Right hindlimb (tissue), 1 donor: ENCODE results near the gene MYH7B.

Experiments
- DNase-seq: peaks from one replicate; pipeline ENCODE4 v3.0.0-alpha.2; 2018

MYH7B gene

GRCh38 chr20:34978092-34978744 is 22.6 kb downstream of the MYH7B start:
- DNase-seq: no peak

DNA sequence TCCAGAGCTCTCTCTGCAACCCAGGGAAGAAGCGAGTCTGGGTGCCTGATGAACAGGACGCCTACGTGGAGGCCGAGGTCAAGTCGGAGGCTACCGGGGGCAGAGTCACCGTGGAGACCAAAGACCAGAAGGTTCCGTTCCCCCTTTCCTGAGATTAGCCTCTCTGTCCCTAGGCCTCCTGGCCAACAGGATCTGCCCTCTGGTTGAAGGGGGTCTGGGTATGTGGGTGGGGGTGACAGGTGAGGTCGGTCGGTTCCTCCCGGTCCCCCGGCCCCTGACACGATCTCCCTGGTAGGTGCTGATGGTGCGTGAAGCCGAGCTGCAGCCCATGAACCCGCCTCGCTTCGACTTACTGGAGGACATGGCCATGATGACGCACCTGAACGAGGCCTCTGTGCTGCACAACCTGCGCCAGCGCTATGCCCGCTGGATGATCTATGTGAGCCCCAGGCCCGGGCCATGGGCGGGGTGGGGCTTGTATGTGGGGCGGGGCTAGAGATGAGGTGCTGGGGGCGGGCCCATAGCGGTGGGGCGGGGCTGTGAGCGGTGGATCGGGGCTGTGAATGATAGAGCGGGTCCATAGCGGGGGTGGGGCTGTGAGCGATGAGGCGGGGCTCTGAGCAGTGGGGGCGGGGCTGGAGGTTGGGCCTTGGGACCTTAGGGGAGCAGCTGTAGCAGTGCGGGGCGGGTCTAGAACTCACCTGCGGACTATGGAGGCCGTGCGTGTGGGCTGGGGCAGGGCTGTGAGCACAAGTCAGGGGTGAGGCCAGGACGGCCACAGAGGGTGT is 23.9 kb downstream of the MYH7B start:
- peak; percentile 31 for DNase-seq

DNA sequence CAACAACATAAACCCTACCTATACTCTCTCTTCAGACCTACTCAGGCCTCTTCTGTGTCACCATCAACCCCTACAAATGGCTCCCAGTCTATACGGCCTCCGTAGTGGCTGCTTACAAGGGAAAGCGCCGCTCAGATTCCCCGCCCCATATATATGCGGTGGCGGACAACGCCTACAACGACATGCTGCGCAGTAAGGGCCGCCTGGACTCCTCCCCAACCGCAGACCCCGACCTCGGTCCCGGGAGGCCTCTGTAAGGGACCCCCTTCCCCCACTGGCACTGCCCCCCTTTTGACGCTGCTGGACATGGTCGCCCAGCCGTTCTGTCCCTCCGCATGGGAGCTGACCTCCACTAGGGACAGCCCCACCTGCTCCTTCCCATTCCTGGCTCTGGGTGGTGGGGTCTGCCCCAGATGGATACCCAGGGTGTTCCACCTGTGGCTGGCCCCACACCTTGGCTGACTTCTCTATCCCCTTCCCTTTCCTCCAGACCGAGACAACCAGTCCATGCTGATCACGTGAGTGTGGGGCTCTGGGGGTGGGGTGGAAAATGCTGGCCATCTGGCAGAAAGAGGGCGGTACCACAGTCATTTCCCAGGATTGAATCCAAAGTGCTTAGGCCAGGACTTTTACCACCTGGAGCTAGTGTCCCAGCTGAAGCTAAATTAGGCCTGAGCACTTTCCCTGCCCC is 25.0 kb downstream of the MYH7B start:
- peak; percentile 66 for DNase-seq

GRCh38 chr20:34982270-34983088 is 26.8 kb downstream of the MYH7B start:
- DNase-seq: peak; percentile 10

DNA sequence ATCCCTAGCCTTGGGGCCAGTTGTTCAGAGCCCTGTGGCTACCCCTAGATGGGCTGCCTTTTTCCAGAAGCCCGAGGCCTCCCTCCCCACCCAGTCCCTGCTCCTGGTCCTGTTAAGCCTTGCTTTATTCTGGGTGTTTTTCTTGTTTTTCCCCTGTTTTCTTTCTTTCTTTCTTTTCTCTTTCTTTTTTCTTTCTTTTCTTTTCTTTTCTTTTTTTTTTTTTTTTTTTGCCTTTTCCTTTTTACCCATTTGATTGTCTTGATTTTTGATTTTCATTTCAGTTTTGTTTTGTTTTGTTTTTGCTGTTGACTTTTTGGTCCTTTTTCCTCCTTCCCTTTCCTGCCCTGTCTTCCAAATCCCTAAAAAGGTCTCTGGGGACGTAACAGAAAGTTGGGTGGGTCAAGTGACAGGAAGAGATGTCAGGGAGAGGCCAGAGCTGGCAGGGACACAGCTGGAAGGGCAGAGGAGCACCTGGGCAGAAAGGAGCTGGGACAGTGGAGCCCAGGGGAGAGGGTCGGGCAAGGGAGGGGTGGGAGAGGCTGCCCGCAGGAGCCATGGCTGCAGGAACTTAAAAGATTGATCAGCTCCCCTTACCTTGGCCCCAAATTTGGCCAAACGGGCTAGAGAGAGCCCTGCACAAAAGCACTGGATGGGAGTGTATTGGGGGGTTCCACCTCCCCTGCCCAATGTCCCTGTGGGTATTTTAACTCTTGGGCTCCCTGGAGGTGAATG is 27.6 kb downstream of the MYH7B start:
- peak; percentile 12 for DNase-seq

DNA sequence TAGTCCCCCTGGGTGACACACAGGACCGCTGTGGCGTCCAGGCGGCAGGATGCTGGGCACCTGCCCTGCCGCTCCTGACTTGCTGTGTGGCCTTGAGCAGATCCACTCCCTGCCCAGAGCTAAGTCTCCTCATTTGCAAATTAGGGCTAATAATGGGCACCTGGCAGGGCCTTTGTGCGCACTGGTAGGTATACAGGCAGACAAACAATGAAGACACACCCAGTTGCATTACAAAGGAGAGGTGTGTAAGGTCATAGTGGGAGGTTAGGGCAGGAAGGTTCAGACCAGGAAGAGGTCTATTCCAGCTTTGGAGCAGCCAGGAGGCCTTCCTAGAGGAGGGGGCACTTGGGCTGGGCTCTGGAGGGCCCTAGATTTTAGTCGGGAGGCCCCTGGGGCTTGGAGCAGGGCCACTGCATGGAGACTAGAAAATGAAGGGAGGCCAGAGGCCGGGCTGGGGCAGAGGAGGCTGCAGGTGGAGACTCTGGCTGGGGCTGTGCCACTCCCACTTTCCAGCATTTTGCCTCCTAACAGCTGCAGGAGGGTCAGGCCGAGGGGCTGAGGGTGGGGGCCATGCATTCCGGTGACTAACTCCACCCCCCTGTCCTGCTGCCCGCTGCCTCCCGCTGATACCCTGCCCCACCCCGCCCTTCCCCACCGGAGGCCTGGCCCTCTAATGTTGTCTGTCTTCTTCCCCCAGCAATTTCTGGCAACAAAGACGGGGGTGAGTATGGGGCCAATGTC is 28.5 kb downstream of the MYH7B start:
- DNase-seq: no peak

DNA sequence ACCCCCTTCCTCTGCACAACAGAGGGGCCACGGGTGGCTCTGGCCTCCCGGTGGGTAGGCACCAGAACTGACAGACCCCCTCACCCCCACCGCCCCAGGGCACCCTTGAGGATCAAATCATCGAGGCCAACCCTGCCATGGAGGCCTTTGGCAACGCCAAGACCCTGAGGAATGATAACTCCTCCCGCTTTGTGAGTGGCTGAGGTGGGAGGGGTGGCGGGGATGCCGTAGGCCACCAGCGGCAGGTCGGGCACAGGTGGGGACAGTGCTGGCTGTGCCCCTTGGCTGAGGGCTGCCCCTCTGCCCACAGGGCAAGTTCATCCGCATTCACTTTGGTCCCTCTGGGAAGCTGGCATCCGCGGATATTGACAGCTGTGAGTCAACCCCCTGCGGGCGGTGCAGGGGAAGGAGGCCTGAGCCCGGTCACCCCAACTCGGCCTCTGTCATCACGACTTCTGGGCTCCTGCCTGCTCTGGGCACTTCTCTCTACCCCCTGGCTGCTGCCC is 29.1 kb downstream of the MYH7B start:
- DNase-seq: no peak

DNA sequence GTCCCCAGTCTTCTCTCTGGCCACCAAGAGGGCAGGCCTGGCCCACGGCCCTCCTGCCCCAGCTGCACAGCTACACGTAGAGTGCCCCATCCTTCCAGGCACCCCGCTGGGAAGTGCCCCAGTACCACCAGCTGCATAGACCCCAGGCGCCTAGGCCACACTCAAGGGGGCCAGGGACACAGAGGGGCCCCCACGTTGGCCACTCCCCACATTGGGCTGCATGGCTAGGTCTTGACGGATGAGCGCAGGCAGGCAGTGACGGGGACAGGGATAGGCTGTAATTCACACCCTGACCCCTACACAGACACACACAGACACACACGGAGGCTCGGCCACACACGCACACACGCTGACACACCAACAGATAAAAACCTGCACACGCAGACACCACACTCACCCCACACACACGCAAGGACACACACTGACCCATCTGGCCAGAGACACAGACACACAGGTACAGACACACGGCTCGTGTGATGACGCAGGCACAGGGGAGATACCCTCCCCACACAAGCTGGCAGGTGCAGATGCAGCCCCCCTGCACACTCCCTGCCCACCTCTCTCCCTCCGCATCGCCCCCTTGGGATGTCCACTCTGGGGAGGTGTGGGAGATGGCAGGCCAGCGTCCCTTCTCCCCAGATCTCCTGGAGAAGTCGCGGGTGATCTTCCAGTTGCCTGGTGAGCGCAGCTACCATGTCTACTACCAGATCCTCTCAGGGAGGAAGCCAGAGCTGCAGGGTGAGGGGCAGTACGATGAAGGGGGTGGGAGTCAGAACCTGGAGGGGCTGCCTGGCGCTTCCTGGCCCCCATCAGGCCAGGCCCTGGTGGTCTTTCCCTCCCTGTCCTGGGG is 30.0 kb downstream of the MYH7B start:
- no peak for DNase-seq

DNA sequence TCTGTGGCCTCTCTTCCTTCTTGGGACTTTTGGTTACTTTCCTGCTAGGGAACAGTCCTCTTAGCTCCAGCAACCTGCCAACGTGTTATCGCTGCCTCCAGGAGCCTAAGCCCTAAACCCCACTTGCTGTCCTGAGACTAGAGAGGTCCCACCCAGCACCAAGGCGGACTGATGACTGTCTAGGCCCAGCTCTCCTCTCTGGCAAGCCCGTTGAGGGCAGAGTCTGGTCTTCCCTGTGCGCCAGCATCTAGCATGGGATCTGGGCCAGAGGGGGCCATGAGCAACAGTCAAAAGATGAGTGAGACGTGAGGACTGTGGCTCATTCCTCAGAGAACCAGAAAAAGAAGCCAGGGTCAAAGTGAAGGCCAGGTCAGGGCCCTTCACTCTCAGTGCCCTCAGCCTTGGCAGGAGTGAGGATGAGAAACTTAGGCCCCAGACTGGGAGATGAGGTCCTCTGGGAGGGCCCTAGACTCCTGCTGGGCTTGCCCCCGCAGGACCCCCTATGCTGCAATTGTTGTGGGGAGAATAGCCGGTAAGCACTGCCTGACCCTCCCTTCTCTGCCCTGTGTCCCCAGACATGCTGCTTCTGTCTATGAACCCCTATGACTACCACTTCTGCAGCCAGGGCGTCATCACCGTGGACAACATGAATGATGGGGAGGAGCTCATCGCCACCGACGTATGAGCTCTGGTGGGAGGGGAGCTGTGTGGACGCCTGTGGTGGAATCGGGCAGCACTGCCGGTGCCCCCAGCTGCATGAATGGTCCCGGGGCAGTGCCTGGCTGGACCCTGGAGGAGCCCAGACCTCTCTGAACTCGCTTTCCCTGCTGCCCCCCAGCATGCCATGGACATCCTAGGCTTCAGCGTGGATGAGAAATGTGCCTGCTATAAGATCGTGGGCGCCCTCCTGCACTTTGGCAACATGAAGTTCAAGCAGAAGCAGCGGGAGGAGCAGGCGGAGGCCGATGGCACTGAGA is 30.9 kb downstream of the MYH7B start:
- no peak for DNase-seq

DNA sequence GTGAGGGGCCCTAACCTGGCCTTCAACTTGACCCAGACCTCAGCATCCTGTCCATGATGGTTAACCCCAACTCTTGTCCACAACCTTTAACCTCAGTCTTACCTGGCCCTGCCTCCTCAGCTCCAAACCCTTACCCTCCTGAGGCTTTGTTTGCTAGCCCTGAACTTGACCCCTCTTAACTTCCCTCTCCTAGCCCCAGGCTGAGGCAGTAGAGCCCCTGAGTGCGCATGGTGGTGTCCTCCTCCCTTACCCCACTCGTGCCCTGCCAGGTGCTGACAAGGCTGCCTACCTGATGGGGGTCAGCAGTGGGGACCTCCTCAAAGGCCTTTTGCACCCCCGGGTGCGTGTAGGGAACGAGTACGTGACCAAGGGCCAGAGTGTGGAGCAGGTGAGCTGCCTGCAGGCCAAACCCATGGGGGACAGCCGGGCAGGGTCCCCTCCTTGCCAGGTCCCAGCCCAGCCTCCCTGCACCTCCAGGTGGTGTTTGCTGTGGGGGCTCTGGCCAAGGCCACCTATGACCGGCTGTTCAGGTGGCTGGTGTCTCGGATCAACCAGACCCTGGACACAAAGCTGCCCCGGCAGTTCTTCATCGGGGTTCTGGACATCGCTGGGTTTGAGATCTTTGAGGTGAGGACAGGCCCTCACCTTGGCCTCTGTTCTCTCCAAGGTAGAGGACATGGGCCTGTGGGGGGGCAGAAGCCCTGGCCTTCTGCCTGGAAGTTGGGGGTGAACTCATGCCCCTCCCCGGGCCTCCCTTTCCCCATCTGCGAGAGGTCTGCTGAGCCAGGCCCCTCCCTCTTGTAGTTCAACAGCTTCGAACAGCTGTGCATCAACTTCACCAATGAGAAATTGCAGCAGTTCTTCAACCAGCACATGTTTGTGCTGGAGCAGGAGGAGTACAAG is 31.9 kb downstream of the MYH7B start:
- DNase-seq: no peak

DNA sequence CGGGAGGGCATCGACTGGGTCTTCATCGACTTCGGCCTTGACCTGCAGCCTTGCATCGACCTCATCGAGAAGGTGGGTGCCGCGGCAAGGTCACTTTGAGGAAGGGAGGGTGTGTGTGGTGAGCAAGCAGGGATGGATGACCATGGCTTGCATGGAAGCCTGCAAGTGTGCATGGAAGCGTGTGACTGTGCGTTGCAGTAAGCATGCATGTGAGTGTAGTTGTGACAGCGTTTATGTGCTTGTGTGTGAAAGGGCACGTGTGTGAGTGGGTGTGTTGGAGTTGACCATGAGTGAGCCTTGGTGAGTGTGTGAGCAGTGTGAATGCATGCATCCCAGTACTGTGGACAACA is 32.5 kb downstream of the MYH7B start:
- DNase-seq: no peak

- no peak for DNase-seq
These were observed 33.5 kb downstream of the MYH7B start for GRCh38 chr20:34989118-34989517.

DNA sequence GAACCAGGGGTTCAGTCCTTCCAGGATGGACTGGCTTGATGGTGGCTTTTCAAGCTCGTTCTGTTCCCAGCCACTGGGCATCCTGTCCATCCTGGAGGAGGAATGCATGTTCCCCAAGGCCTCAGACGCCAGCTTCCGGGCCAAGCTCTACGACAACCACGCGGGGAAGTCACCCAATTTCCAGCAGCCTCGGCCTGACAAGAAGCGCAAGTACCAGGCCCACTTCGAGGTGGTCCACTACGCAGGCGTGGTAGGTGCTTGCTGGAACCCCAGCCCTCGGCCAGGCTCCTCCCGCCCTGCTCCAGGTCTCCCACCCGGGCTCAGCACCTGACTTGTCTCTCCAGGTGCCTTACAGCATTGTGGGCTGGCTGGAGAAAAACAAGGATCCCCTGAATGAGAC is 34.0 kb downstream of the MYH7B start:
- no peak for DNase-seq

DNA sequence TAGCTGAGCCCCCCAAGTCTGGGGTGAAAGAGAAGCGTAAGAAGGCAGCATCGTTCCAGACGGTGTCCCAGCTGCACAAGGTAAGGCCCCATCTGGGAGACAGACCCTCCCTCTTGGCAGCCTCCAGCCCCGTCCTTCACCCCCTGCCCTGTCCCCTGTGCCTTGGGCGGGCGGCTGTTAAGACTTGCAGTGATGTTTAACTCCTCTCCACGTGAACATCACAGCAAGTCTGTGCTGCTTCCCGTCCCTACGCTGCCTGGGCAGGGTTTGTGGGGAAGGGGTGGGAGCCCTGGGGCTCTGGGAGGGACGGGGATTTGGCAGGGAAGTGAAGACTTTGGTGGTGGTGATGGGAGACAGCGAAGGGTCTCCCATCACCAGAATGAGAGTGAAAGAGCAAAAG is 34.6 kb downstream of the MYH7B start:
- DNase-seq: no peak

GRCh38 chr20:34990661-34991214 is 35.1 kb downstream of the MYH7B start:
- no peak for DNase-seq

GRCh38 chr20:34992751-34993417 is 37.2 kb downstream of the MYH7B start:
- no peak for DNase-seq

GRCh38 chr20:34993941-34994508 is 38.4 kb downstream of the MYH7B start:
- no peak for DNase-seq
